SKM-1 treated with dmso at 0.1 percent for 144 hours (cell line): ENCODE results near the gene CYP4F22.
A peak's percentile ranks its signal among the peaks of the same experiment; 100 is the strongest.

Experiments
- DNase-seq: peaks from one replicate; lab custom pipeline; 2025; ENCODE audit not compliant: unreplicated experiment; lab: John Stamatoyannopoulos, UW

Gene CYP4F22

GRCh38 chr19:15534957-15535864 is 26.9 kb downstream of the CYP4F22 start:
- no peak for DNase-seq

GRCh38 chr19:15536350-15536749 is 28.0 kb downstream of the CYP4F22 start:
- DNase-seq, result no peak

GRCh38 chr19:15538774-15539173 is 30.4 kb downstream of the CYP4F22 start:
- no peak for DNase-seq

GRCh38 chr19:15539638-15540037 is 31.3 kb downstream of the CYP4F22 start:
- no peak for DNase-seq

GRCh38 chr19:15540435-15540834 is 32.1 kb downstream of the CYP4F22 start:
- DNase-seq, result no peak

- DNase-seq, result no peak
These were observed 36.0 kb downstream of the CYP4F22 start for GRCh38 chr19:15544283-15544682.

- no peak for DNase-seq
These were observed 36.6 kb downstream of the CYP4F22 start for GRCh38 chr19:15544970-15545369.

- DNase-seq, result no peak
These were observed 40.3 kb downstream of the CYP4F22 start for GRCh38 chr19:15548648-15549047.

GRCh38 chr19:15549581-15549980 is 41.3 kb downstream of the CYP4F22 start:
- DNase-seq, result no peak

- DNase-seq, result no peak
These were observed 41.9 kb downstream of the CYP4F22 start for GRCh38 chr19:15550273-15550672.

GRCh38 chr19:15550929-15551292 is 42.6 kb downstream of the CYP4F22 start:
- peak; percentile 28 for DNase-seq

- DNase-seq, result peak; percentile 16
These were observed 43.1 kb downstream of the CYP4F22 start for GRCh38 chr19:15551293-15552004.

GRCh38 chr19:15555021-15555420 is 46.7 kb downstream of the CYP4F22 start:
- DNase-seq, result no peak

GRCh38 chr19:15555759-15556633 is 47.7 kb downstream of the CYP4F22 start:
- DNase-seq, result peak; percentile 96

GRCh38 chr19:15556634-15557181 is 48.4 kb downstream of the CYP4F22 start:
- no peak for DNase-seq

- no peak for DNase-seq
These were observed 48.9 kb downstream of the CYP4F22 start for GRCh38 chr19:15557223-15557622.

GRCh38 chr19:15562145-15562544 is 53.8 kb downstream of the CYP4F22 start:
- DNase-seq, result no peak

GRCh38 chr19:15562861-15563260 is 54.5 kb downstream of the CYP4F22 start:
- no peak for DNase-seq

GRCh38 chr19:15563325-15563794 is 55.0 kb downstream of the CYP4F22 start:
- peak; percentile 37 for DNase-seq

- DNase-seq, result no peak
These were observed 55.6 kb downstream of the CYP4F22 start for GRCh38 chr19:15563931-15564330.
